NCI-H460 (cell line): ENCODE measurements around the gene CYP4F2. TPM values are rescaled to one million over a fixed set of nuclear protein-coding genes. Genes with fewer than 3 reads are reported as not detected.
A peak's percentile ranks its signal among the peaks of the same experiment; 100 is the strongest.
"Not testable (repeated sequence)": the region's sequence is repeated elsewhere in the genome, so short reads cannot be mapped to it uniquely, and the experiment has no call there.

ENCODE experiments used
- DNase-seq: peaks from one replicate; pipeline ENCODE4 v3.0.0-alpha.2; 2016; ENCODE audit warnings: low read depth; ENCODE audit errors: extremely low read depth
- total RNA-seq: library from RNA; depleted of rRNA; stranded (reverse); fragments of >200 nt; shearing (Covaris generic); gene quantifications from 2 replicates; pipeline ENCODE4 v1.2.3, GENCODE V29; 2014

The CYP4F2 gene
- total RNA-seq, 1 experiment from 2014 or later: not detected

GRCh38 chr19:15902254-15902653 is 4.4 kb upstream of the CYP4F2 start:
- no peak for DNase-seq

- no peak for DNase-seq
Measured at GRCh38 chr19:15900504-15900903, 2.6 kb upstream of the CYP4F2 start.

GRCh38 chr19:15900032-15900431 is 2.2 kb upstream of the CYP4F2 start:
- not testable (repeated sequence) for DNase-seq

- not testable (repeated sequence) for DNase-seq
Measured at GRCh38 chr19:15899561-15899960, 1.7 kb upstream of the CYP4F2 start.

GRCh38 chr19:15897026-15897737 is 692 bp downstream of the CYP4F2 start:
- no peak for DNase-seq

- DNase-seq: no peak
Measured at GRCh38 chr19:15895876-15896430, 1.9 kb downstream of the CYP4F2 start.

- DNase-seq: no peak
Measured at GRCh38 chr19:15894359-15894758, 3.5 kb downstream of the CYP4F2 start.

GRCh38 chr19:15893477-15893876 is 4.4 kb downstream of the CYP4F2 start:
- no peak for DNase-seq

GRCh38 chr19:15892012-15892411 is 5.9 kb downstream of the CYP4F2 start:
- DNase-seq: no peak

- no peak for DNase-seq
Measured at GRCh38 chr19:15891434-15891833, 6.4 kb downstream of the CYP4F2 start.

- DNase-seq: not testable (repeated sequence)
Measured at GRCh38 chr19:15889339-15889738, 8.5 kb downstream of the CYP4F2 start.

GRCh38 chr19:15885919-15886318 is 12.0 kb downstream of the CYP4F2 start:
- no peak for DNase-seq

- no peak for DNase-seq
Measured at GRCh38 chr19:15885167-15885566, 12.7 kb downstream of the CYP4F2 start.

GRCh38 chr19:15883329-15883728 is 14.5 kb downstream of the CYP4F2 start:
- DNase-seq: not testable (repeated sequence)

GRCh38 chr19:15874821-15875474 is 22.9 kb downstream of the CYP4F2 start:
- DNase-seq: no peak

GRCh38 chr19:15873771-15874170 is 24.1 kb downstream of the CYP4F2 start:
- DNase-seq: not testable (repeated sequence)

GRCh38 chr19:15871570-15871969 is 26.3 kb downstream of the CYP4F2 start:
- no peak for DNase-seq

GRCh38 chr19:15869873-15870272 is 28.0 kb downstream of the CYP4F2 start:
- DNase-seq: no peak

- peak; percentile 40 for DNase-seq
Measured at GRCh38 chr19:15869109-15869555, 28.7 kb downstream of the CYP4F2 start.

GRCh38 chr19:15866636-15867035 is 31.2 kb downstream of the CYP4F2 start:
- no peak for DNase-seq

- no peak for DNase-seq
Measured at GRCh38 chr19:15864824-15865223, 33.0 kb downstream of the CYP4F2 start.

GRCh38 chr19:15863272-15863671 is 34.6 kb downstream of the CYP4F2 start:
- DNase-seq: no peak
